Panc1 (cell line): ENCODE measurements around the gene ATXN7L2. TPM values are rescaled to one million over a fixed set of nuclear protein-coding genes. Genes with fewer than 3 reads are reported as not detected.

Source experiments
- ATAC-seq: fragments of 200-7000 bp; cut with Tn5 transposase; 2 replicates; pipeline ENCODE4 v1.9.1; 2020; ENCODE audit warnings: mild to moderate bottlenecking, moderate library complexity
- BruUV-seq: library from RNA; stranded (reverse); fragments of 400-500 nt; replicated peaks from 2 replicates; lab custom pipeline; 2021; lab: Mats Ljungman, UMichigan
- CTCF ChIA-PET: fragments of 300-600 bp; sonication (Branson Sonifier 250); formaldehyde crosslinking; loops from one replicate; lab custom pipeline; 2022; ENCODE audit warnings: antibody characterized with exemption; lab: Charles Lee
- POLR2A ChIA-PET: fragments of 300-600 bp; sonication (Branson Sonifier 250); formaldehyde crosslinking; loops from one replicate; lab custom pipeline; 2022; ENCODE audit warnings: antibody characterized with exemption; lab: Charles Lee
- DNase-seq: peaks from one replicate; pipeline ENCODE4 v3.0.0-alpha.2; 2010; ENCODE audit warnings: low read depth, low spot score
- H3K27ac ChIP-seq: 2 replicates; pipeline ENCODE4 v1.5.1; 2011; ENCODE audit warnings: mild to moderate bottlenecking, low read length, inconsistent platforms
- H3K27me3 ChIP-seq: fragments of 200-500 bp; sonication (Bioruptor generic); 2 replicates; pipeline ENCODE4 v1.6.0; 2014; ENCODE audit warnings: low read length, inconsistent platforms; ENCODE audit not compliant: control insufficient read depth, insufficient read depth
- H3K36me3 ChIP-seq: fragments of 200-500 bp; sonication (Bioruptor generic); 2 replicates; pipeline ENCODE4 v1.5.1; 2014; ENCODE audit warnings: inconsistent platforms, mild to moderate bottlenecking, low read length, moderate library complexity; ENCODE audit not compliant: control insufficient read depth, insufficient read depth
- H3K4me1 ChIP-seq: 2 replicates; pipeline ENCODE4 v1.5.1; 2011; ENCODE audit warnings: inconsistent platforms, mild to moderate bottlenecking, low read length, moderate library complexity; ENCODE audit not compliant: control insufficient read depth, insufficient read depth
- H3K4me3 ChIP-seq, 2 experiments: 2 replicates each; pipeline ENCODE4 v1.5.1; 2011 to 2012; ENCODE audit warnings: low read depth in 2 of 2, low read length in 2 of 2, mild to moderate bottlenecking in 2 of 2, inconsistent platforms in 1 of 2, moderate library complexity in 1 of 2
- H3K9me3 ChIP-seq: fragments of 200-500 bp; sonication (Bioruptor generic); 2 replicates; pipeline ENCODE4 v1.5.1; 2014; ENCODE audit warnings: low read depth, mild to moderate bottlenecking, inconsistent platforms, low read length, moderate library complexity; ENCODE audit not compliant: control insufficient read depth, insufficient read depth
- POLR2AphosphoS5 ChIP-seq: IDR thresholded peaks from 2 replicates; pipeline ENCODE4 v1.6.1; 2012; ENCODE audit warnings: mild to moderate bottlenecking, low read depth, low read length, moderate library complexity
- SIN3A ChIP-seq: IDR thresholded peaks from 2 replicates; pipeline ENCODE4 v1.6.1; 2012; ENCODE audit warnings: low read depth, mild to moderate bottlenecking, low read length, moderate library complexity, borderline replicate concordance; ENCODE audit not compliant: insufficient read depth
- TCF7L2 ChIP-seq: IDR thresholded peaks from 2 replicates; pipeline ENCODE4 v1.6.1; 2011; ENCODE audit warnings: mild to moderate bottlenecking, low read depth, low read length, inconsistent platforms
- in situ Hi-C: cut with HindIII; loops from 2 replicates; pipeline ENCODE4 v1.10.0; 2016; ENCODE audit warnings: low sequenced_read_pairs, low pct_unique_long_range_greater_than_20kb
- intact Hi-C: fragments of 100-400 bp; cut with micrococcal nuclease; formaldehyde crosslinking; loops from one replicate; pipeline ENCODE4 v1.10.0; 2022; ENCODE audit not compliant: unreplicated experiment
- total RNA-seq: library from RNA; stranded (reverse); gene quantifications from one replicate; pipeline ENCODE4 v1.2.1, GENCODE V29; 2021; ENCODE audit not compliant: unreplicated experiment
- TF ChIP-seq, protein P1 (sequence below), 2 experiments: IDR thresholded peaks; 2 replicates each; pipeline ENCODE4 v1.6.1; 2011 to 2012; ENCODE audit warnings: low read depth in 2 of 2, control low read depth in 1 of 2, low read length in 1 of 2, mild to moderate bottlenecking in 1 of 2, moderate library complexity in 1 of 2; ENCODE audit not compliant: insufficient read depth in 1 of 2
- TF ChIP-seq, protein P2 (sequence below): fragments of 450-650 bp; IDR thresholded peaks from 2 replicates; pipeline ENCODE4 v1.5.1; 2017; ENCODE audit warnings: mild to moderate bottlenecking

Gene ATXN7L2
- total RNA-seq, 1 experiment from 2014 or later, result 4.9 TPM

DNA sequence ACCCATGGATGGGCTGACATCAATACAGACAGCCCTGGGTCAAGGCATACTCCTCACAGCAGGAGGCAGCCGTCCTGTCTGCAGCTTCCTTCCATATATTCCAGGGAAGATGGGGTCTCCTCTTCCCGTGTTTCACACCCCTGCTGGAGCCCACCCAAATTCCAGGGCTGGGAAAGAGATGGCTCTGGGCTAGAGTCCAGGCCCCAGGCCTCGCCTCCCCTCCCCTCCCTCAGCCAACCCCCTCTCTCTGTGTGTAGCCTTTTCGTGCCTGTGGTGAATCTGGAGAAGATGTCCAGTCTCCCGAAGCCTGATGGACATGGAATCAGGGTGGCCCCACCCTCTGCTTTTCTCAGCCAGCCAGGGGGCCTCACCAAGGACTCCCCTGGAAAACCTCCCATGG lies 3.6 kb downstream of the ATXN7L2 start:
- Histone ChIP-seq H3K27me3 (no peaks in the 10 kb centered on the region), H3K9me3 (no peaks in the 10 kb centered on the region), H3K4me1 (peaks cover 3% of the 10 kb centered on the region; the same call in 1 of the 2 replicates), H3K4me3 (no peak overlapping the region), H3K36me3 (no peaks in the 10 kb centered on the region), H3K27ac (no peak overlapping the region)
- ChIA-PET CTCF (no interaction called here), POLR2A (interaction anchor here (0.6 kb wide), 1 partner anchor 14 kb away, joined by 7 read pairs; no protein-coding TSS in a partner anchor)
- TF ChIP-seq, protein P1, sequence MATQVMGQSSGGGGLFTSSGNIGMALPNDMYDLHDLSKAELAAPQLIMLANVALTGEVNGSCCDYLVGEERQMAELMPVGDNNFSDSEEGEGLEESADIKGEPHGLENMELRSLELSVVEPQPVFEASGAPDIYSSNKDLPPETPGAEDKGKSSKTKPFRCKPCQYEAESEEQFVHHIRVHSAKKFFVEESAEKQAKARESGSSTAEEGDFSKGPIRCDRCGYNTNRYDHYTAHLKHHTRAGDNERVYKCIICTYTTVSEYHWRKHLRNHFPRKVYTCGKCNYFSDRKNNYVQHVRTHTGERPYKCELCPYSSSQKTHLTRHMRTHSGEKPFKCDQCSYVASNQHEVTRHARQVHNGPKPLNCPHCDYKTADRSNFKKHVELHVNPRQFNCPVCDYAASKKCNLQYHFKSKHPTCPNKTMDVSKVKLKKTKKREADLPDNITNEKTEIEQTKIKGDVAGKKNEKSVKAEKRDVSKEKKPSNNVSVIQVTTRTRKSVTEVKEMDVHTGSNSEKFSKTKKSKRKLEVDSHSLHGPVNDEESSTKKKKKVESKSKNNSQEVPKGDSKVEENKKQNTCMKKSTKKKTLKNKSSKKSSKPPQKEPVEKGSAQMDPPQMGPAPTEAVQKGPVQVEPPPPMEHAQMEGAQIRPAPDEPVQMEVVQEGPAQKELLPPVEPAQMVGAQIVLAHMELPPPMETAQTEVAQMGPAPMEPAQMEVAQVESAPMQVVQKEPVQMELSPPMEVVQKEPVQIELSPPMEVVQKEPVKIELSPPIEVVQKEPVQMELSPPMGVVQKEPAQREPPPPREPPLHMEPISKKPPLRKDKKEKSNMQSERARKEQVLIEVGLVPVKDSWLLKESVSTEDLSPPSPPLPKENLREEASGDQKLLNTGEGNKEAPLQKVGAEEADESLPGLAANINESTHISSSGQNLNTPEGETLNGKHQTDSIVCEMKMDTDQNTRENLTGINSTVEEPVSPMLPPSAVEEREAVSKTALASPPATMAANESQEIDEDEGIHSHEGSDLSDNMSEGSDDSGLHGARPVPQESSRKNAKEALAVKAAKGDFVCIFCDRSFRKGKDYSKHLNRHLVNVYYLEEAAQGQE (IDR thresholded peaks at IDR 0.05; ENCODE audit: insufficient read depth in 1 of 2, low read depth in 2 of 2, low read length in 1 of 2), result no peak
- in situ Hi-C loops, result no loop called here
- DNase-seq (no peak), ATAC-seq (no peak)
- no TSS peak for BruUV-seq
- intact Hi-C loops, result no loop called here

DNA sequence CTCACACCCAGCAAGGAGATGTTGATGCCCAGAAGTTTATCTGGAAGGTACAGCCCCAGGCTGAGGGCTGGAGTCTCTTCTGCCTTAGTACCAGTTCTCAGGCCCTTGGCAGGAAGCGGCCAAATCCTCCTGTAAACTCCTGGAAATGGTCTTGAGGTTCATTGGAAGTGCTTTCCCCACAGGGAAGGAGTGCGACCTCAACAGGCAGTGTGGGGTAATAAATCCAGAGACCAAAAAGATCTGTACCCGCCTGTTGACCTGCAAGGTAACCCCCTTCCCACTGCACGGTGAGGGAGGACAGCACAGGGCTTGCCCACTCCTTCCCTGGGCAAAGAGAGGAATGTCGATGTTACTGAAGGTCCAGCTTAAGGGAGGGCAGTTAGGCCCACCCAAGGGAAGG lies 4.5 kb downstream of the ATXN7L2 start:
- Histone ChIP-seq H3K27ac (no peak overlapping the region), H3K9me3 (no peaks in the 10 kb centered on the region), H3K4me1 (peaks cover 5% of the 10 kb centered on the region), H3K27me3 (no peaks in the 10 kb centered on the region), H3K36me3 (no peaks in the 10 kb centered on the region), H3K4me3 (no peak overlapping the region)
- ChIA-PET CTCF (no interaction called here), POLR2A (no interaction called here)
- no TSS peak for BruUV-seq
- no peak for DNase-seq
- no peak for ATAC-seq
- in situ Hi-C loops (no loop called here), intact Hi-C loops (no loop called here)
- TF ChIP-seq, protein P2, sequence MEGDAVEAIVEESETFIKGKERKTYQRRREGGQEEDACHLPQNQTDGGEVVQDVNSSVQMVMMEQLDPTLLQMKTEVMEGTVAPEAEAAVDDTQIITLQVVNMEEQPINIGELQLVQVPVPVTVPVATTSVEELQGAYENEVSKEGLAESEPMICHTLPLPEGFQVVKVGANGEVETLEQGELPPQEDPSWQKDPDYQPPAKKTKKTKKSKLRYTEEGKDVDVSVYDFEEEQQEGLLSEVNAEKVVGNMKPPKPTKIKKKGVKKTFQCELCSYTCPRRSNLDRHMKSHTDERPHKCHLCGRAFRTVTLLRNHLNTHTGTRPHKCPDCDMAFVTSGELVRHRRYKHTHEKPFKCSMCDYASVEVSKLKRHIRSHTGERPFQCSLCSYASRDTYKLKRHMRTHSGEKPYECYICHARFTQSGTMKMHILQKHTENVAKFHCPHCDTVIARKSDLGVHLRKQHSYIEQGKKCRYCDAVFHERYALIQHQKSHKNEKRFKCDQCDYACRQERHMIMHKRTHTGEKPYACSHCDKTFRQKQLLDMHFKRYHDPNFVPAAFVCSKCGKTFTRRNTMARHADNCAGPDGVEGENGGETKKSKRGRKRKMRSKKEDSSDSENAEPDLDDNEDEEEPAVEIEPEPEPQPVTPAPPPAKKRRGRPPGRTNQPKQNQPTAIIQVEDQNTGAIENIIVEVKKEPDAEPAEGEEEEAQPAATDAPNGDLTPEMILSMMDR, result peak; percentile 34; the same call in 1 of the 2 replicates
- TF ChIP-seq SIN3A, result no peak
- TF ChIP-seq TCF7L2, result no peak

DNA sequence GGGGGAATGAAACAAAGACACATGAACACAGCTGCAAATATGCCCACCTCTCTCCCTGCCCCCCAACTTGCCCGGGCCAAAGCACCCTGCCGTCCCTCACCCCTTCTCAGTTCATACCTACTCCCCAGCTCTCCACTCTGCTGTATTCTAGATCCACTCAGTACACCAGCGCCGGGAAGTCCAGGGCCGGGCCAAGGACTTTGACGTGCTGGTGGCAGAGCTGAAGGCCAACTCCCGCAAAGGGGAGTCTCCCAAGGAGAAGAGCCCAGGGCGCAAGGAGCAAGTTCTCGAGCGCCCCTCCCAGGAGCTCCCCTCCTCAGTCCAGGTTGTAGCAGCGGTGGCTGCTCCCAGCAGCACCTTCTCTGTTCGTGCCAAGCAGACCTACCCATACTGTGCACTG lies 5.0 kb downstream of the ATXN7L2 start:
- DNase-seq (no peak), ATAC-seq (no peak)
- TF ChIP-seq, protein P2, result no peak
- TF ChIP-seq POLR2AphosphoS5 (no peak), TCF7L2 (no peak), SIN3A (no peak)
- TF ChIP-seq, protein P1 (IDR thresholded peaks at IDR 0.05; ENCODE audit: insufficient read depth in 1 of 2, low read depth in 2 of 2, low read length in 1 of 2), result no peak
- ChIA-PET POLR2A (no interaction called here), CTCF (no interaction called here)
- Histone ChIP-seq H3K4me3 (no peak overlapping the region), H3K27me3 (no peaks in the 10 kb centered on the region), H3K27ac (no peak overlapping the region), H3K4me1 (peaks cover 9% of the 10 kb centered on the region), H3K36me3 (no peaks in the 10 kb centered on the region), H3K9me3 (no peaks in the 10 kb centered on the region)
- in situ Hi-C loops, result no loop called here
- intact Hi-C loops, result no loop called here
- no TSS peak for BruUV-seq
